Activated T-helper 1 cell treated with anti-CD3 and anti-CD28 coated beads, Interleukin-12 subunit alpha, Interleukin-12 subunit beta, Interleukin-2, Interleukin-4 antibody, amounts not matched to agents 30 ng/mL and 10 ng/mL and 1 ng/mL, durations not matched to agents 14 hours and 24 hours and 36 hours (primary cell): Measurements from ENCODE around the gene PRPH. TPM values are rescaled to one million over a fixed set of nuclear protein-coding genes. Genes with fewer than 3 reads are reported as not detected.

ENCODE experiments used
- DNase-seq: peaks from one replicate; pipeline ENCODE4 v3.0.0; 2021; ENCODE audit warnings: low spot score
- H3K27ac Mint-ChIP-seq: one replicate; pipeline ENCODE4 v1.8.0; 2021; ENCODE audit warnings: mild to moderate bottlenecking, mixed read lengths
- H3K27me3 Mint-ChIP-seq: one replicate; pipeline ENCODE4 v1.8.0; 2022; ENCODE audit warnings: mild to moderate bottlenecking, moderate library complexity, mixed read lengths; ENCODE audit not compliant: insufficient read depth
- H3K36me3 Mint-ChIP-seq: one replicate; pipeline ENCODE4 v1.8.0; 2021; ENCODE audit warnings: low read depth, mixed read lengths
- H3K4me1 Mint-ChIP-seq: one replicate; pipeline ENCODE4 v1.8.0; 2021; ENCODE audit warnings: low read depth, mixed read lengths
- H3K4me3 Mint-ChIP-seq: one replicate; pipeline ENCODE4 v1.8.0; 2021; ENCODE audit warnings: mild to moderate bottlenecking, moderate library complexity, mixed read lengths
- H3K9me3 Mint-ChIP-seq: one replicate; pipeline ENCODE4 v1.8.0; 2021; ENCODE audit warnings: mixed read lengths
- intact Hi-C: fragments of 100-400 bp; cut with micrococcal nuclease; formaldehyde crosslinking; loops from one replicate; pipeline ENCODE4 v1.15.1; 2024
- total RNA-seq: library from RNA; stranded (reverse); gene quantifications from 2 replicates; pipeline ENCODE4 v1.2.3, GENCODE V29; 2022

Gene PRPH
- total RNA-seq, 1 donor from 2014 or later = not detected

DNA sequence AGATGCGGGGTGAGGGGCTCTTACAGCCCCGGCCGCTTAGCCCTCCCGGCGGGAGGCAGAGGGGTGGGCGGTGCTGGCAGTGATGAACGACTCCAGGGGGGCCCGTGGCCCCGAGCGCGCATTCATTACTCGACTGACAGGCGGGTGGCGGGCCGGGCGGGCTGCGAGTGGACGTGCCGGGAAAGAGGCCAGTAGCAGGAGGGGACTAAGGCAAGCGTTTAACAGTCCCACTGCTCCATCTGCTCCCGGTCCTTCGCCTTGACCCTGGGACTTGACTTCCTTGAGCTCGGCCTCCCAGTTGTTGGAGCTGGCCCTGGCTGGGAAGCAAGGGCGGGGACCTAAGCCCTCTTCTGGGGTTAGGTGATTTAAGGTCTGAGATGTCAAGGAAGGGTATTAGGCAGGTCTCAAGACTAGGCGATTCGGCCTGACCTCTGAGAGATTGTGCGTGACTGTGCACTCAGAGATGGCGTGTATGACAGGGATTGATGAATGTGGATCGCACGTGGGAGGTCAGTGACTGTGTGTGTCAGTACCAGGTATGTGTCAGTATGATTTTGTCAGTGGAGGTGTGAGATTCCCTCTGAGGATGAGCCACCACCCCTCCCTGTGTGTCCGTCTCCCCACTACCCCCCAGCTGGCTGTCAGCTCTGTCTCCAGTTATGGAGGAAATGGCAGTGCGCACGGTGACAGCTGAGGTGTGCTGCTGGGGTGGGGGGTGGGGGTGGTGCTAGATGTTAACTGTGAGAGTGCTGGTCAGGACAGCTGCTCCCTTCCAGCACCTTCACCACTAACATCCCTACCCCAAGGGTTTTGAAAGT, 48.2 kb downstream of the PRPH start:
- Mint-ChIP-seq H3K27me3 (peaks cover 74% of the 10 kb centered on the region), H3K36me3 (no peaks in the 10 kb centered on the region), H3K9me3 (no peaks in the 10 kb centered on the region), H3K4me3 (peak overlapping the region; percentile 37), H3K27ac (no peak overlapping the region), H3K4me1 (peaks cover 29% of the 10 kb centered on the region)
- intact Hi-C loops = loop anchor here (1.0 to 5.0 kb wide), 7 partner anchors 20 to 361 kb away; partner anchors contain the start of genes DDN, DHH, SPATS2 and TROAP
- DNase-seq = no peak

DNA sequence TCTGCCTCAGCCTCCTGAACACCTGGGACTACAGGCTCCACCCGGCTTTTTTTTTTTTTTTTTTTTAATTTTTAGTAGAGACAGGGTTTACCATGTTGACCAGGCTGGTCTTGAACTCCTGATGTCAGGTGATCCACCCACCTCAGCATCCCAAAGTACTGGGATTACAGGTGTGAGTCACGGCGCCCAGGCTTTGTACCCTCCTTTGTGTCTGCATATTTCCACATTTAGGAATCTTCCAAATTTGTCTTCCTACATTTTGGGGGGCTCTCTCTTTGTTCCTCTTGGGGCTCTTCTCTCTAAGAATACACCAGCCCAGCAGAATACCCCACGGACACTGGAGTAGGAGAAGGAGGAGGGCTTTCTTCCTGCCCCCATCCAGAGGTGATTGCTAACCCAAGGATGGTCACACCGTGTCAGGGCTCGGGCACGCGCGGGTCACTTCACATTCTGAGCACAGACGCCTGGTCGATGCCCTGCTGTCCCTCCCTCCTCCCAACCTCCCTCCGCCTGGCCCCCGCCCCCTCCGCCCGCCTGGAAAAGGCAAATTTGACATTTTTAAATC, 49.6 kb downstream of the PRPH start:
- Mint-ChIP-seq H3K4me1 (peaks cover 25% of the 10 kb centered on the region), H3K27ac (no peak overlapping the region), H3K36me3 (no peaks in the 10 kb centered on the region), H3K9me3 (no peaks in the 10 kb centered on the region), H3K4me3 (no peak overlapping the region), H3K27me3 (peaks cover 73% of the 10 kb centered on the region)
- DNase-seq = no peak
- intact Hi-C loops = loop anchor here (5.0 kb wide), 4 partner anchors 212 to 362 kb away; partner anchors contain the start of genes DDN, DHH and TUBA1B

DNA sequence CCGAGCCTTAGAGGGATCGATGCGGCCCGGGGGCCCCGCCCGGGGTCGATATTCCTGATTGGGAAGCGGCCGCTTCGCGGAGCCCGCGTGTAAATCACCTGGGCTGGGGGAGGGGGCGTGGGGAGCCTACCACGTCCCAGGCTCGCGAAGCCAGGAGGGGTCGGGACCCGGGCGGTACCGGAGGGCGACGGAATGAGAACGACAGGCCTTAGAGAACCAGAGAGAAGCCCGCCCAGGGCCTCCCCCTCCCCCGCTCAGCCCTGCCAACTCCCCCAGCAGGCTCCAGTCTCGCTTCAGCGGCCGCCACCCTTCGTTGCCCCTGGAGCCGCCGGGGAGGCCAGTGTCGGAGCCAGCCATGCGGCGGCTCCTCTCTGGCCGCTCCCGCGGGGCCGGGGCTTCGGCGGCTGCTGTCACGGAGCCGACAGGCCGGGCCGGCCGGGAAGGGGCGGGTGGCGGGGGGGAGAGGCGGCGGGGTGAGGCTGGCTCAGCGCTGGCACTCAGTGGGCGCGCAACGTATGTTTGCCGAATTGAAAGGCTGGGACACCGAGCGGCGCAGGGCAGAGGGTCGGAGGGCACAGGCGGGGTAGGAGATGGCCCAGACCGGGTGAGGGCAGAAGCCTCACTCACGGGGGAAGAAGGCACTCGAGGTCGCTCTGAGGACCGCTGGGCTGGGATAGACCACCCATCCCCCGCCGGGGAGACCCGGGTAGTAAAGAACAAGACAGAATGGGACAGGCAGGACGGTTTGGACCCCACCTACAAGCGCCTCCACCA, 50.3 kb downstream of the PRPH start:
- Mint-ChIP-seq H3K4me1 (peaks cover 25% of the 10 kb centered on the region), H3K27me3 (peaks cover 68% of the 10 kb centered on the region), H3K36me3 (no peaks in the 10 kb centered on the region), H3K27ac (no peak overlapping the region), H3K9me3 (no peaks in the 10 kb centered on the region), H3K4me3 (peak overlapping the region; percentile 47)
- intact Hi-C loops = no loop called here
- DNase-seq = no peak

DNA sequence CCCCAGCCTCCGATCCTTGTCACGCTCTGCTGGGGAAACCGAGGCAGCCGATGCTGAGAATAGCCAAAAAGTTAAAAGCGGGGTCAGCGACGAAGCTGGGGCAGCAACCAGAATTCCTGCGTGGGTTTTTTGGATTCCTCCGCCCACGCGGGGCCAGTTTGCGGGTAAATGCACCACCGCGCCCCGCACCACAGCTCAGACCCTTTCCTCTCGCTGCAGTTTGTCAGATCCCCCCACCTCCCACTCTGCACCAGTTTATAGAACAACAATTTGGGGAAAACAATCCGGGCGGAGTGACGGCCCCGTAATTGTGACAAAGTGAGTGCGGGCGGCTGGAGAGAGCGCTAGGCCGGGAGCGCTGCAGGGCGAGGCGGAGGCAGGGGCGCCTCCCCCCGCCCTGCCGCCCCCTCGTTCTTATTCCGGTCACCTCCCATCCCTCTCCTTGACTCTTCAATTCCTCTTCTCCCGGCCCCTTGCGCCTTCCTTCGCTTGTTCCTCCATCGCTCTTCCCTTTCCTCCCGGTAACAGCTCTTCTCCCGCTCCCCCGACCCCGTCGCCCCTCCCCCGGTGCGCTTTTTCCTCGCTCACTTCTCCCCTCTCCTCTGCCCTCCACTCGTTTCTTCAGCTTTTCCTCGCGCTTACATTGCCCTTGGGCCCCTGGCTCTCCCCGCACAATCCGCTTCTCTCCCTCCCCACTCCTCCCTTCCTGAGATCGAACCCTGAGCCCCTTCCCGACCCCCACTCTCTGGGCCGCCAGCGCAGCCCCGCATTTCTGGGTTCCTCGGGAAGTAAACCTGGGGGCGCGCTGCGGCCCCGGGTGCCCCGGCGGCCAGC, 51.1 kb downstream of the PRPH start:
- H3K4me3 Mint-ChIP-seq = peak overlapping the region; percentile 79
- no peak for DNase-seq
- intact Hi-C loops = loop anchor here (1.0 to 2.0 kb wide), 2 partner anchors 9 to 13 kb away; partner anchors contain the start of gene C1QL4

DNA sequence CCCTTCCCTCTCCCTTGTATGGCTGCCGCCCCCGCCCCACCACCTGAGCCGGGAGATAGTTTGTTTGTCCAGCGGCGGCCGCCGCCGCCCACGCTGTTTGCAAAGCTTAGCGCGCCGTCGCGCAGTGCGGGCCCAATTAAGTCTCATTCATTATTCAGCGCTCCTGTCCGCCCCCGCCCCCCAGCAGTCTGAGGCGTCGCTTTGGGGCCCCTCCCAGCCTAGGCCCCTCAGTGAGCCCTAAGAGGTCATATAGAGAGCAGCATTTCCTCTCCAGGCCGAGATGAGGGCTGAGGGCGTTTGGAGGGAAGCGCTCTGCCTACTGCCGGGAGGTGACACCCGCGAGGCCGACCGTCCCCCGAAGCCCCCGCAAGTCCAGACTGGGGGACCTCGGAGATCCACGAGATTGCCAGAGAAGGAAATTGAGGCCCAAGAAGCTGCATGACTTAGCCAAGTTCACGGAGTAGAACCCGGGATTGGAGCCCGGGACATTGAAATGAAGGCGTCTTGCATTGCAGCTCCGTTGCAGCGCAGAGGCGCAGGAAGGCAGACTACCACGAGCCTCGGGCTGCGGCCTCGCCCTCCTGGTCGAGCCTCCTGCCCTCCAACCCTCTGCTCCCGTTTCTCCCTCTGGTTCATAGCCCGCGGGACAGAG, 51.8 kb downstream of the PRPH start, which contains the start of gene DNAJC22:
DNAJC22 (plus strand) TSS at position 230 of the 652 bp plus-strand sequence. CDS start 1,985 bp downstream, outside the sequence.
- intact Hi-C loops = loop anchor here (1.0 to 2.0 kb wide), 3 partner anchors 9 to 58 kb away; partner anchors contain the start of gene C1QL4
- H3K4me3 Mint-ChIP-seq = peak within 1 kb of the TSS; percentile 79
- peaks cover 25% of the 10 kb centered on the region for H3K4me1 Mint-ChIP-seq
- H3K27me3 Mint-ChIP-seq = peaks cover 61% of the 10 kb centered on the region
- DNase-seq = no peak
- H3K9me3 Mint-ChIP-seq = no peaks in the 10 kb centered on the region
- no peaks in the 10 kb centered on the region for H3K36me3 Mint-ChIP-seq
- H3K27ac Mint-ChIP-seq = peak within 1 kb of the TSS; percentile 45

More for the DNA sequence above, 51.1 kb downstream of the PRPH start:
- H3K27ac Mint-ChIP-seq = no peak overlapping the region
- H3K4me1 Mint-ChIP-seq = peaks cover 25% of the 10 kb centered on the region
- no peaks in the 10 kb centered on the region for H3K9me3 Mint-ChIP-seq
- peaks cover 63% of the 10 kb centered on the region for H3K27me3 Mint-ChIP-seq
- no peaks in the 10 kb centered on the region for H3K36me3 Mint-ChIP-seq

DNA sequence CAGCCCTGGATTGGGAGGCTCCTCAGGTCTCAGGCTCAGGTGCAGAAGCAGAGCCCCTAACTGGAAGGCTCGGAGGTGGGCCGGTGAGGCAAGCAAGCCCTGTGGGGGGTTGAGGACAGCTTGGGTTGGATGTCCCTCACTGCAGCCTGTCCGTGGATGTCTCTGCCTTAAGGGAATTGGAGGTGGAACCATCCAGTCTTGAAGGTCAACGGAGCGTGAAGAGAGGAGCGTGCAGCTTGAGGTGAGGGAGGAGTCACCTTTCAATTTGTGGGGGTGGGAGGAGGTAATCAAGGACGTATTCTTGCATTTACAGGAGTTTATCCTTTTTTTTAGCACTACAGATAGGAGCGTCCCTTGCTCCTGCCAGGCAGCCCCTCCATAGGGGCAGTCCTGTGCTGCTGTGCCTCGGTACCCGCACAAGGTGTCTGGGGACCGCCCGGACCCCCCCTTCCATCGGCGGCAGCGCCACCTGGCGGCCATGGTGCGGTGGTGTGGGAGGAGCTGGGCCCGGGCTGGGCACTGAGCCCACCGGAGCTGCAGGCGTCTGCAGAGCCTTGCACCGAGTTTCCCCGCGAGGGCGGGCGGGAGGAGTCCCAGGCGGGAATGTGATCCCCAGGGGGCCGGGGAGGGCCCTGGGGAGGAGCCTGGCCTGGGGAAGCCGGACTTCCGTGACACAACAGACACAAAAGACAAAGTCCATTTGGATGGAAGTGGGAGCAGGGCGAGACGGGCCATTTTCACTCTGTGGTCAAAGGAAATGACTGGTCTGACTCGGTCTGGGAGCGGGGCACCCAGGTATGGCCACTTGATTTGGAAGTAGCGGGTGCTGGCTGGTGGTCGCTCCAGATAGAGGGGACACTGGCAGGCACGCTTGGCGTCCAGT, 52.6 kb downstream of the PRPH start:
- peaks cover 25% of the 10 kb centered on the region for H3K4me1 Mint-ChIP-seq
- H3K27me3 Mint-ChIP-seq = peaks cover 64% of the 10 kb centered on the region
- peak overlapping the region; percentile 79 for H3K4me3 Mint-ChIP-seq
- H3K36me3 Mint-ChIP-seq = no peaks in the 10 kb centered on the region
- no peaks in the 10 kb centered on the region for H3K9me3 Mint-ChIP-seq
- intact Hi-C loops = loop anchor here (1.0 to 2.0 kb wide), 2 partner anchors 15 to 59 kb away; no protein-coding TSS in a partner anchor
- no peak overlapping the region for H3K27ac Mint-ChIP-seq
- peak; percentile 69 for DNase-seq

Other genes starting within 250 kb of the PRPH start
- gene KMT2D, start 234.4 kb upstream of the PRPH start, total RNA-seq = 107 and 109 TPM in 2 replicates
- 8.6 and 10.7 TPM in 2 replicates for gene RHEBL1, start 225.2 kb upstream of the PRPH start, total RNA-seq
- 0.10 TPM in 1 of 2 replicates, not detected in the other for gene DHH, start 200.3 kb upstream of the PRPH start, total RNA-seq
- 50.4 and 52.5 TPM in 2 replicates for gene LMBR1L, start 184.3 kb upstream of the PRPH start, total RNA-seq
- gene TUBA1B, start 163.8 kb upstream of the PRPH start, total RNA-seq = 1,521 TPM in 2 replicates
- 46.7 and 47.2 TPM in 2 replicates for gene TUBA1A, start 106.1 kb upstream of the PRPH start, total RNA-seq
- 261 and 270 TPM in 2 replicates for gene TUBA1C, start 30.1 kb upstream of the PRPH start, total RNA-seq
- 46.0 TPM in 2 replicates for gene TROAP, start 28.1 kb downstream of the PRPH start, total RNA-seq
- not detected in 2 replicates for gene C1QL4, start 42.0 kb downstream of the PRPH start, total RNA-seq
- 0.16 TPM in 1 of 2 replicates, not detected in the other for gene DNAJC22, start 51.7 kb downstream of the PRPH start, total RNA-seq
- gene SPATS2, start 72.3 kb downstream of the PRPH start, total RNA-seq = 11.6 and 12.0 TPM in 2 replicates
- gene KCNH3, start 243.9 kb downstream of the PRPH start, total RNA-seq = 0.93 and 1.6 TPM in 2 replicates